ENCODE measurements around the gene WDR90.

WDR90 gene

DNA sequence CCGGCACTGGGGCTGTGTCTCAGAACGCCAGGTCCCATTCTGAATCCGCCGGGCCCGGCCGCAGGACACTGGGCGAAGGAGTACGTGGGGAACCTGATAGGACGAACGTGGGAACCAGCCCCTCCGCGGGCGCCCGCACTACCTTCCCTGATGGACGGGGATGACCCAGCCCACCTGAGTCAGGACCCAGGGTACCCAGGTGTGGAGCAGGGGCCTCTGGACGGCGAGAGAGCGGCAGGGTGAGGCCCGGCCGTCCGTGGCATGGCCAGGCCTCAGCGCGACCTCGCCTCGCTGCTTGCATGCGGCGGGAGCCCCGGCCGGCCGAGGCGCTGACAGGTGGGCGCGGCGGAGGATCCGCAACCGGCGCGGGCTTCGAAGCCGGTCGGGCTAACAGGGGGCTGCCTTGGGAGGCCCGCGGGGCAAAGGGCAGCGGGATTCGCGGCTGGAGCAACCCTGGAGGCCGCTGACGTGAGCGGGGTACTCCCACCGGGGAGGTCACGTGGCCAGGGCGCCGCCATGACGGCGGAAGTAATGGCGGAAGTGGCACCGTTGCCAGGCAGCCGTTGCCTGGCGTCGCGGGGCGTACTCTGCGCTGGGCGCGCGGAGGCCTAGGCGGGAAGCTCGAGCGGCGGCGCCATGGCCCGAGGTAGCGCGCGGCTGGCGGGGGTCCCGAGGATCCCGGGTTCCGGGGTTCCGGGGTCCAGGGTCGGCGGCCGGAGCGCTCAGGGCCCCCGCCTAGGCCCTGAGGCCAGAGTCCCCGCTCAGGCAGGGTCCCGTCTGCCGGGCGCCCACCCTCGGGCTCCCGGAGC is at the start of gene WDR90:
Gene WDR90 (plus strand): TSS at position 585 of the 809 bp plus-strand sequence. CDS start 52 bp downstream, at position 637.
- Mint-ChIP-seq H3K27me3 (no peaks in the 10 kb centered on the region), H3K36me3 (no peaks in the 10 kb centered on the region), H3K27ac (peak within 1 kb of the TSS; percentile 77), H3K4me1 (peaks cover 22% of the 10 kb centered on the region), H3K4me3 (peak within 1 kb of the TSS; percentile 82), H3K9me3 (no peaks in the 10 kb centered on the region)
- DNase-seq (ENCODE audit: low spot score in 2 of 2) (peak; percentile 88), ATAC-seq (ENCODE audit: low read depth) (peak; percentile 98)

DNA sequence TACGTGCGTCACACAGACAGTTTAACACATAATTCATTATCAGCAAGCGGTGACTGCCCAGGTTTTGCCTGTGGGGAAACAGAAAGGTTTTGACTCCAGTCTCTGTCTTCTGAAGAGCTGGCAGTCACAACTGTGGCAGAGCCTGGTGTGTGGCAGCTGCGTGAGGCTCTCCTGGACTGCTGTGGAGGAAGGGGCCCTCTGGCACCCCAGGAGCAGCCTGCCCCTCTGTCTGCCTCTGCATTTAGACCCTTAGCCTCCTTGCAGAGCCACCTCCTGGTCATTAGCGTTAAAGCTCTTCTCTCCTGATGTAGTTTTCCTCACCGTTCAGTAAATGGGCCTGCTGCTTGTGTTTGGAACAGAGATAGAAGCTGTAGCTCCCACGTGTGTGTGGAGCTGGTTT is 48.4 kb upstream of the WDR90 start:
- Mint-ChIP-seq H3K27me3 (no peaks in the 10 kb centered on the region), H3K4me3 (no peak overlapping the region), H3K27ac (no peak overlapping the region), H3K36me3 (peaks cover 10% of the 10 kb centered on the region), H3K9me3 (no peaks in the 10 kb centered on the region), H3K4me1 (peaks cover 11% of the 10 kb centered on the region)
- ATAC-seq (ENCODE audit: low read depth) (no peak), DNase-seq (ENCODE audit: low spot score in 2 of 2) (no peak)

DNA sequence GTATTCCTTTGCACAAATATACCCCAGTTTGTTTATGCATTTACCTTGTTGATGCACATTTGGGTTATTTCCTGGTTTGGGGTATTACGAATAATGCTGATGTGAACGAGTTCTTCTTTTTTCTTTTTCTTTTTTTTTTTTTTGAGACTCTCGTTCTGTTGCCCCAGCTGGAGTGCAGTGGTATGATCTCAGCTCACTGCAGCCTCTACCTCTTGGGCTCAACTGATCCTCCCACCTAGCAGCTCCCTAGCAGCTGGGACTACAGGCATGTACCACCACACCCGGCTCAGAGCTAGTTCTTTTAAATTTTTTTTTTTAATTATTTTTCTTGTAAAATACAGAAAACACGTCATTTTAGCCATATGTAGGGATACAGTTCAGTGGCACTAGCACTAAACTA is 45.2 kb upstream of the WDR90 start:
- Mint-ChIP-seq H3K27ac (no peak overlapping the region), H3K36me3 (no peaks in the 10 kb centered on the region), H3K4me1 (peaks cover 7% of the 10 kb centered on the region), H3K9me3 (no peaks in the 10 kb centered on the region), H3K27me3 (no peaks in the 10 kb centered on the region), H3K4me3 (no peak overlapping the region)
- DNase-seq (ENCODE audit: low spot score in 2 of 2) (no peak), ATAC-seq (ENCODE audit: low read depth) (no peak)

DNA sequence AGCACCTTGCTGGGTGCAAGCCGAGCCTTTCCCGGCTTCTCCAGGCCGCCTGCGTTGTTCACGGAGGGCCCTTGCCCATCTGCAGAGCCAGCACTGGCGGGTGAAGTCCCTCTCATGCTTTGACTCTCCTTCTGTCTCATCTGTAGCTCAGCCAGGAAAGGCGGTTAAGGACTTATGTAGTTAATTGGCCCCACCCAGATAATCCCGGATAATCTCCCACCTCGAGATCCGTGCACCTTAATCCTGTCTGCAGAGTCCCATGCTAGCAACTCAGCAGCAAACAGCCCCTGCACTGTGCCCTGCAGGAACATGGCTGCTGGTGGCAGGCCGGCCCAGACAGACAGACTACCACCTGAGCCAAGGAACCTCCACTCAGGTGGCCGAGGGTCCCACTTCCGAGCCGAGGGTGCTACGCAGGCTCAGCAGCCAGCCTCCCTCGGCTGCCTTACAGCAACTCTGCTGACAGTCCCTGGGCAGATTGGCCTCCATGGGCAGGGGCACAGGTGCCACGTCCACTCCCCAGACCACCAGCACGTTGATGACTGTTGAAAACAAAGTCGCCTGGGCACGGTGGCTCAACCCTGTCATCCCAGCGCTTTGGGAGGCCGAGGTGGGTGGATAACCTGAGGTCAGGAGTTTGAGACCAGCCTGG is 42.4 kb upstream of the WDR90 start:
- H3K4me1 Mint-ChIP-seq = peaks cover 12% of the 10 kb centered on the region
- no peak for ATAC-seq (ENCODE audit: low read depth)
- H3K9me3 Mint-ChIP-seq = no peaks in the 10 kb centered on the region
- no peaks in the 10 kb centered on the region for H3K27me3 Mint-ChIP-seq
- no peaks in the 10 kb centered on the region for H3K36me3 Mint-ChIP-seq
- H3K4me3 Mint-ChIP-seq = no peak overlapping the region
- no peak overlapping the region for H3K27ac Mint-ChIP-seq
- no peak for DNase-seq (ENCODE audit: low spot score in 2 of 2)

DNA sequence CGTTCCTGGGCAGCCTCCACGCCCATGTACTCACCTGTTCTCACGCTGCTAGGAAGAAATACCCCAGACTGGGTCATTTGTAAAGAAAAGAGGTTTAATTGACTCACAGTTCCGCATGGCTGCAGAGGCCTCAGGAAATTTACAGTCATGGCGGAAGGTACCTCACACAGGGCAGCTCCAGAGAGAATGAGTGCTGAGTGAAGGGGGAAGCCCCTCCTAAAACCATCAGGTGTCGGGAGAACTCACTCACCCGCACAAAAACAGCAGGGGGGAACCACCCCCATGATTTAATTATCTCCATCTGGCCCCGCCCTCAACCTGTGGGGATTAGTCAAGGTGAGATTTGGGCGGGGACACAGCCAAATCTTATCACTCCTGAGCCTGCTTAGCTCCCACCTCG is 41.1 kb upstream of the WDR90 start:
- Mint-ChIP-seq H3K27me3 (no peaks in the 10 kb centered on the region), H3K4me3 (no peak overlapping the region), H3K4me1 (peaks cover 12% of the 10 kb centered on the region), H3K36me3 (no peaks in the 10 kb centered on the region), H3K9me3 (no peaks in the 10 kb centered on the region), H3K27ac (no peak overlapping the region)
- ATAC-seq (ENCODE audit: low read depth) (peak; percentile 19), DNase-seq (ENCODE audit: low spot score in 2 of 2) (no peak)

DNA sequence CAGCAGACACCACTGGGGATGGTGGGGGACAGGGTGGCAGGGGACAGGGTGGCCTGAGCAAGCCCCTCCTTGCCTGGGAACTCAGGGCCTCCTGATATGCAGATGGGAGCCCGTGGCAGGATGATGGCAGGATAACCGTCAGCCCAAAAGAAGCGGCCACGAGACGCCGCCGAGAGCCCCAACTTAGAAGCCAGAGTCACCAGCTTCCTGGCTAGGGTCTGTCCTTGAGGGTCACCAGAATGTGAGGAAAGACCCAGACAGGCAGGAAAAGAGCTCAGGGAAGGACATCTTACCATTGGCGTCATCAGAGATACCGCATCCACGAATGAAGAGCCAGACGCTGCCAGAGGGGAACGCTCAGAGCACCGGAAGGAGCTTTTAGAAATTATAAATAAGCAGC is 39.8 kb upstream of the WDR90 start:
- Mint-ChIP-seq H3K27ac (no peak overlapping the region), H3K27me3 (no peaks in the 10 kb centered on the region)
- ATAC-seq (ENCODE audit: low read depth) = no peak

DNA sequence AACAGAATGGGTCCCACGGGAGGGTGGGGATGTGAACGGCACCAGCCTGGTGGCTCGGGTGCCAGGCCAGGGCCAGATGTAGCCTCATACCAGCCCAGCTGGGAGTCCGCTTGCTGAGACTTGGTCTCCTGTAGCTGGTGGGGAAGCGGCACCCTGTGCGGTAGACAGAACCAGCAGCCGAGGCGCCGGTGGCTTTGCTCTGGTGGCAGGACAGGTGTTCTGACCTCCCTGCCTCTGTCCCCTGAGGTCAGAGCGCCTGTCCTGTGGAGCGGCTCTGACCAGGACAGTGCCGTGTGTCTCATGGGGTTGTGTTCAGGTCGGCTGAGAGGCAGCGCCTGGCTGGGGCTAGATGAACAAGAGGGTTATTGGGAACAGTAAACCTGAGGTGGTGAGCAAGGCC is 39.2 kb upstream of the WDR90 start:
- Mint-ChIP-seq H3K9me3 (no peaks in the 10 kb centered on the region), H3K36me3 (peaks cover 9% of the 10 kb centered on the region), H3K27me3 (no peaks in the 10 kb centered on the region), H3K27ac (no peak overlapping the region), H3K4me3 (no peak overlapping the region), H3K4me1 (peaks cover 16% of the 10 kb centered on the region)
- DNase-seq (ENCODE audit: low spot score in 2 of 2) (no peak), ATAC-seq (ENCODE audit: low read depth) (no peak)

More for the DNA sequence above, 39.8 kb upstream of the WDR90 start:
- Mint-ChIP-seq H3K36me3 (peaks cover 3% of the 10 kb centered on the region), H3K4me3 (no peak overlapping the region), H3K9me3 (no peaks in the 10 kb centered on the region), H3K4me1 (peaks cover 12% of the 10 kb centered on the region)
- no peak for DNase-seq (ENCODE audit: low spot score in 2 of 2)

DNA sequence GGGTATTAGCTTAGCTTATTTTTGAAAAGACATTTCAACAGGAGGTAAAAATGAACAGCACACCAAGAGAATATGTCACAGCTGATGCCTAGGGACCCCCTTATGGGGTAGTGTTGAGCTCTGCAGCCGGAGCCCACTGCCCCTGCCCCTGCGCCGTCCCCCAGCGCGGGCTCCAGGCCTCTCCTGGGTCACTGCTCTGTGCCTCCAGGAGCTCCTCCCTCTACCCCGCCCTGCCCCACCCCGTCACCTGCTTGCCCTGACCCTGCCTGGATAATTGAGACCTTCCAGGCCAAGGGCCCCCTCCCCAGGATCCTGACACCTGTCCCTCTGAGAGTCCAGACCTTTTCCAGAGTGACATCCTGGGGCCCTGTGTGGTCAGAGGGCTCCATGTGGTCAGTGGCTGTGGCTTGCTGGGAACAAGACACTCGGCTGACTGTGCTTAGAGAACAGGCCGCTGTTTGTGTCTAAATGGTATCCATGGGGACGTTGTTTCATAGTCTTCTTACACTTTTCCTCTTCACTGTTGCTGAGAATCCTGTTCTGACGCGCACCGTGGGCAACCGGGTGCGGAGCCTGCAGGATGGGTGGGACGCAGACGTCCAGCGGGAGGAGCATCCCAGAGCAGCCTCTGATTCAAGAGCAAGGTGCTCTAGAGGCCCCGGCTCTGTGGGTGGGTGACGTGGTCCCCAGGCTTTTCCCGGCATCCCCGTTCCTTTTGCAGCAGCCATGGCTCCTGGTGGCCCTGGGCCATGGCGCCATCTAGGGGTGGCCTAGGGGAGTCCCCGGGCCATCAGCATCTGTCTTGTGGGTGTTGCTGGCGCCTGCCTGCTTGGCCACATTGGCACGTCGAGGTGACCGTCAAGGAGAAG is 38.4 kb upstream of the WDR90 start:
- peaks cover 10% of the 10 kb centered on the region for H3K36me3 Mint-ChIP-seq
- ATAC-seq (ENCODE audit: low read depth) = peak; percentile 68
- no peaks in the 10 kb centered on the region for H3K27me3 Mint-ChIP-seq
- no peak overlapping the region for H3K4me3 Mint-ChIP-seq
- DNase-seq (ENCODE audit: low spot score in 2 of 2) = peak in 1 of 2 donors; percentile 42
- no peak overlapping the region for H3K27ac Mint-ChIP-seq
- peaks cover 16% of the 10 kb centered on the region for H3K4me1 Mint-ChIP-seq
- no peaks in the 10 kb centered on the region for H3K9me3 Mint-ChIP-seq

DNA sequence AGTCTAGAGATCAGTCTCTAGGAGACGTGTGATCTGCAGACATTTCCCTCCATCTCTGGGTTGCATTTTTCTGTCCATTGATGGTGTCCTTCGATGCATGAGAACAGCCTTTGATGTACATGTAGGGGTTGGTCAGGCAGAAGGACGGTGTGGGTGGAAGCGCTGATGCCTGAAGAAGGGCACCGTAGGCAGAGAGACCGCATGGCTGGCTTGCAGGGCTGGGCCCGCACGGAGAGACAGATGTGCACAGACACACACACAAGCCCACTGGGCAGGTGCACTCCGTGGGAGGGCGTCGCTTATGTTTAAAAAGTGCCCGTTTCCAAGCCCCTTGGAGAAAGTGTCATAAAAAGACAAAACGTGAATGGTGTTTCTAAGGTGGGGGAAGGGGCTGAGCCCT is 34.0 kb upstream of the WDR90 start:
- H3K36me3 Mint-ChIP-seq = peaks cover 10% of the 10 kb centered on the region

DNA sequence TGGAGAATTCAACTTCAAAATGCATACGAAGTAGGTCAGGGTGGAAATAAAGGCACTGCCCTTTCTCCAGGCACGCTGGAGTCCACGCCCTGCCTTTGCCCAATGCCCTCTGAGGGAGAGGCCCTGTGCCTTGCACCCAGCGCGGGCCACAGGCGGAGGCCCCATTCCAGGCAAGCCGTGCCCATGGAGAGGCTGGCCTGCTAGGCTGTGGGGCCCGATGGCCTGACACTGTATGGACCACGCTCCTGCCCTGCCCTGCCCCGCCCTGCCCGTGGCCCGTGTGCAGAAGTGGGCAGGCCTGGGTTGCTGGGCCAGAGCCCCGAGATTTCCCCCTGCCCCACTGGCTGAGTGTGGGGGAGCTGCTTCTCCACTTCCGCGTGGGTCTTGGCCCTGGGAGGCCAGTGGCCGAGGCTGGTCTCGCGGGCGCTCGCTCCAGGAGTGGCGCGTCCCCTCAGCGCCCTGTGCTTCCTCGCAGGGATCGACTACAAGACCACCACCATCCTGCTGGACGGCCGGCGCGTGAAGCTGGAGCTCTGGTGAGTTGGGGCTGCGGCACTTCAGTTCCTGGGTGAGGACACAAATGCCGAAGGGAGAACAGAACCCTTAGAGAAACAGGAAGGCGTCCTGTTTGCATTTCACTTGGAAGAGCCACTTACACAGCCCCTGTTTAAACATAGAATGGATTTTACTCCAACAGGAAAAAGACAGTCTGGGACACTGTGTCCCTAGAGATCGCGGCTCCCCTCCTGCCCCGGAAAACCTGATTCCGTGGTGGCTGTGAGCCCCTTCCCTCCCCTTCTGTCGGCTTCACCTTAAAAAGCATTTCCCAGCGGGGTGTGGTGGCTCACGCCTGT is 32.2 kb upstream of the WDR90 start:
- ATAC-seq (ENCODE audit: low read depth) (no peak), DNase-seq (ENCODE audit: low spot score in 2 of 2) (no peak)
- Mint-ChIP-seq H3K9me3 (no peaks in the 10 kb centered on the region), H3K27ac (no peak overlapping the region), H3K36me3 (peaks cover 10% of the 10 kb centered on the region), H3K27me3 (no peaks in the 10 kb centered on the region), H3K4me3 (no peak overlapping the region), H3K4me1 (peaks cover 9% of the 10 kb centered on the region)

More for the DNA sequence above, 34.0 kb upstream of the WDR90 start:
- Mint-ChIP-seq H3K4me3 (no peak overlapping the region), H3K27me3 (no peaks in the 10 kb centered on the region), H3K27ac (no peak overlapping the region), H3K4me1 (peaks cover 9% of the 10 kb centered on the region), H3K9me3 (no peaks in the 10 kb centered on the region)
- DNase-seq (ENCODE audit: low spot score in 2 of 2) (no peak), ATAC-seq (ENCODE audit: low read depth) (no peak)

DNA sequence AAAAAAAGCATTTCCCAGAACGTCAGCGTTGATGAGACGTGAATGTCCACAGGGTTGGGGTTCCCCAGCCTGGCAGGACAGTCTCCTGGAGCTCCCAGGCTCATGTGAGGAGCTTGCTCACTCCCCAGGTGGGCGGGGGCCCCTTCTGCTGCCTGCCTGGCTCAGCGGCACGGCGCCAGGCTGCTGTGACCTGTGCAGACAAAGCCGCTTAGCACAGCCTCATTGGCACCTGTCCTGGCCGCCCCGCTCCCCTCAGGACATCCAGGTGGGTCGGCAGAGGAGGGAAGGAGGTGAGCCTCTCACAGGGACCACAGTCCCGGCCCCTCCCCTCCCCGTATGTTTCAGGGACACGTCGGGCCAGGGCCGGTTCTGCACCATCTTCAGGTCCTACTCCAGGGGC is 31.3 kb upstream of the WDR90 start:
- no peak for DNase-seq (ENCODE audit: low spot score in 2 of 2)
- Mint-ChIP-seq H3K4me1 (peaks cover 9% of the 10 kb centered on the region), H3K4me3 (no peak overlapping the region), H3K36me3 (peaks cover 10% of the 10 kb centered on the region), H3K27me3 (no peaks in the 10 kb centered on the region), H3K27ac (no peak overlapping the region), H3K9me3 (no peaks in the 10 kb centered on the region)
- ATAC-seq (ENCODE audit: low read depth) = no peak

DNA sequence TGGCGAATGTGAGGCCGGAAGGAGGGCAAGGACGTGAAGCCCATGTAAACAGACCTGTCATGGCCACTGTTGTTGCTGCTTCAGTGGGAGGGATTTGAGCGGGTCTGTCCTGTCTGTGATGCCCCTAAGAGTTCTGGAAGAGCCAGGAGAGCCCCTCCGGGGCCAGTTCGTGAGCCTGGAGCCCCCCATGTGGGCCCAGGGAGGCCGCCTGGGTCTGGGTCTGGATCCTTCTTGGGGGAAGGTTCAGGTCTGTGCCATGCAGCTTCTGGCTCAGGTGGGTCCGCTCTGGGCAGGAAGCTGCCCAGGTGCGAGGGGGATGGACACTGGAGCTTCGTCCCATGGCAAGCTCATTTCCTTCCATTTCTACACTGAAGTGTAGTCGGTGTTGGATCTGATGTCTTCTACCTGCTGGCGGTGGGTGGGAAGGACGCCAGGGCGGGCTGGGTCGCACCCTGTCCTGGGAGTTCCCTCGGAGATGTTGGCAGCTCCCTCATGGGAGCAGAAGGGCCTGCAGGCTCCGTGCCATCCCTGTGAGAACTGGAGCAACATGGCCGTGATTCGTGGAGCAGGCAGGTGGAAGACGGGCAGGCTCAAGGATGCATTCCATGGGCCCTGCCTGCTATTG is 29.6 kb upstream of the WDR90 start:
- no peak overlapping the region for H3K4me3 Mint-ChIP-seq
- no peak overlapping the region for H3K27ac Mint-ChIP-seq
- H3K36me3 Mint-ChIP-seq = peaks cover 5% of the 10 kb centered on the region

More for the DNA sequence above, 29.6 kb upstream of the WDR90 start:
- H3K9me3 Mint-ChIP-seq = no peaks in the 10 kb centered on the region
- no peak for ATAC-seq (ENCODE audit: low read depth)
- peaks cover 6% of the 10 kb centered on the region for H3K4me1 Mint-ChIP-seq
- H3K27me3 Mint-ChIP-seq = no peaks in the 10 kb centered on the region
- no peak for DNase-seq (ENCODE audit: low spot score in 2 of 2)
